MG63 (cell line): ENCODE measurements around the gene TRIM5. TPM values are rescaled to one million over a fixed set of nuclear protein-coding genes. Genes with fewer than 3 reads are reported as not detected.
"Not testable (repeated sequence)": the region's sequence is repeated elsewhere in the genome, so short reads cannot be mapped to it uniquely, and the experiment has no call there.

Experiments
- DNase-seq: peaks from one replicate; pipeline ENCODE4 v3.0.0-alpha.2; 2020
- H3K27me3 ChIP-seq: fragments of 250-450 bp; sonication (Bioruptor Pico); 2 replicates; pipeline ENCODE4 v1.5.1; 2020; ENCODE audit warnings: mild to moderate bottlenecking, moderate library complexity
- H3K36me3 ChIP-seq: fragments of 250-450 bp; sonication (Bioruptor Pico); 2 replicates; pipeline ENCODE4 v1.5.1; 2020; ENCODE audit warnings: mild to moderate bottlenecking, moderate library complexity
- H3K4me3 ChIP-seq: fragments of 250-450 bp; sonication (Bioruptor Pico); 2 replicates; pipeline ENCODE4 v1.5.1; 2020; ENCODE audit warnings: mild to moderate bottlenecking, moderate library complexity
- H3K9me3 ChIP-seq: fragments of 250-450 bp; sonication (Bioruptor Pico); 2 replicates; pipeline ENCODE4 v1.5.1; 2020; ENCODE audit warnings: mild to moderate bottlenecking, moderate library complexity
- total RNA-seq: library from RNA; depleted of rRNA; stranded (reverse); fragments of >200 nt; shearing (Covaris generic); gene quantifications from 2 replicates; pipeline ENCODE4 v1.2.3, GENCODE V29; 2014; ENCODE audit warnings: low replicate concordance; rRNA removed

The TRIM5 gene
- total RNA-seq = 29.9 and 33.9 TPM in 2 replicates

- peak; percentile 89 for DNase-seq
Observed at GRCh38 chr11:5684646-5685362, at the start of gene TRIM5. TRIM5 (minus strand) TSS chr11:5685074; CDS start chr11:5680177, 4,897 bp downstream.

GRCh38 chr11:5727691-5728090 lies 42.8 kb upstream of the TRIM5 start:
- no peak overlapping the region for H3K4me3 ChIP-seq
- no peaks in the 10 kb centered on the region; the same call in 1 of the 2 replicates for H3K27me3 ChIP-seq
- H3K36me3 ChIP-seq = no peaks in the 10 kb centered on the region
- DNase-seq = no peak
- H3K9me3 ChIP-seq = no peaks in the 10 kb centered on the region

More at GRCh38 chr11:5684646-5685362, at the start of gene TRIM5:
- Histone ChIP-seq H3K4me3 (peak within 1 kb of the TSS; percentile 57), H3K9me3 (no peaks in the 10 kb centered on the region), H3K36me3 (peaks cover 5% of the 10 kb centered on the region; the same call in 1 of the 2 replicates), H3K27me3 (no peaks in the 10 kb centered on the region)

GRCh38 chr11:5726351-5726750 lies 41.5 kb upstream of the TRIM5 start:
- Histone ChIP-seq H3K27me3 (no peaks in the 10 kb centered on the region; the same call in 1 of the 2 replicates), H3K9me3 (no peaks in the 10 kb centered on the region), H3K36me3 (no peaks in the 10 kb centered on the region), H3K4me3 (no peak overlapping the region)
- no peak for DNase-seq

GRCh38 chr11:5722622-5723021 lies 37.7 kb upstream of the TRIM5 start:
- no peaks in the 10 kb centered on the region for H3K9me3 ChIP-seq
- no peak for DNase-seq
- H3K27me3 ChIP-seq = no peaks in the 10 kb centered on the region; the same call in 1 of the 2 replicates
- H3K36me3 ChIP-seq = no peaks in the 10 kb centered on the region
- no peak overlapping the region for H3K4me3 ChIP-seq

- DNase-seq = no peak
- no peaks in the 10 kb centered on the region for H3K27me3 ChIP-seq
- no peak overlapping the region for H3K4me3 ChIP-seq
- no peaks in the 10 kb centered on the region for H3K9me3 ChIP-seq
- H3K36me3 ChIP-seq = no peaks in the 10 kb centered on the region
Observed at GRCh38 chr11:5719703-5720495, 35.0 kb upstream of the TRIM5 start.

- DNase-seq, H3K27me3 ChIP-seq, H3K4me3 ChIP-seq, H3K36me3 ChIP-seq, H3K9me3 ChIP-seq: not testable (repeated sequence)
Observed at GRCh38 chr11:5716518-5716917, 31.6 kb upstream of the TRIM5 start.

- no peak overlapping the region for H3K4me3 ChIP-seq
- no peak for DNase-seq
Observed at GRCh38 chr11:5713695-5714094, 28.8 kb upstream of the TRIM5 start.

GRCh38 chr11:5712507-5712906 lies 27.6 kb upstream of the TRIM5 start:
- no peak overlapping the region for H3K4me3 ChIP-seq
- no peaks in the 10 kb centered on the region for H3K27me3 ChIP-seq
- no peaks in the 10 kb centered on the region for H3K9me3 ChIP-seq
- no peak for DNase-seq
- H3K36me3 ChIP-seq = no peaks in the 10 kb centered on the region

More at GRCh38 chr11:5713695-5714094, 28.8 kb upstream of the TRIM5 start:
- no peaks in the 10 kb centered on the region for H3K9me3 ChIP-seq
- no peaks in the 10 kb centered on the region for H3K27me3 ChIP-seq
- no peaks in the 10 kb centered on the region for H3K36me3 ChIP-seq

GRCh38 chr11:5705688-5706087 lies 20.8 kb upstream of the TRIM5 start:
- no peaks in the 10 kb centered on the region for H3K27me3 ChIP-seq
- no peaks in the 10 kb centered on the region for H3K36me3 ChIP-seq
- no peak for DNase-seq
- H3K9me3 ChIP-seq = no peaks in the 10 kb centered on the region
- H3K4me3 ChIP-seq = no peak overlapping the region

GRCh38 chr11:5703741-5704536 lies 19.1 kb upstream of the TRIM5 start:
- H3K4me3 ChIP-seq = no peak overlapping the region
- no peaks in the 10 kb centered on the region for H3K27me3 ChIP-seq
- H3K36me3 ChIP-seq = no peaks in the 10 kb centered on the region
- H3K9me3 ChIP-seq = no peaks in the 10 kb centered on the region
- no peak for DNase-seq

GRCh38 chr11:5701055-5701577 lies 16.2 kb upstream of the TRIM5 start:
- H3K36me3 ChIP-seq = no peaks in the 10 kb centered on the region
- no peaks in the 10 kb centered on the region for H3K9me3 ChIP-seq

GRCh38 chr11:5700421-5701054 lies 15.7 kb upstream of the TRIM5 start:
- Histone ChIP-seq H3K4me3 (no peak overlapping the region), H3K9me3 (no peaks in the 10 kb centered on the region), H3K36me3 (no peaks in the 10 kb centered on the region), H3K27me3 (no peaks in the 10 kb centered on the region)
- DNase-seq = no peak

More at GRCh38 chr11:5701055-5701577, 16.2 kb upstream of the TRIM5 start:
- no peak for DNase-seq
- H3K4me3 ChIP-seq = no peak overlapping the region
- no peaks in the 10 kb centered on the region for H3K27me3 ChIP-seq

GRCh38 chr11:5698281-5698680 lies 13.4 kb upstream of the TRIM5 start:
- Histone ChIP-seq H3K4me3 (no peak overlapping the region), H3K27me3 (no peaks in the 10 kb centered on the region), H3K36me3 (no peaks in the 10 kb centered on the region), H3K9me3 (no peaks in the 10 kb centered on the region)
- DNase-seq = no peak

GRCh38 chr11:5696210-5696609 lies 11.3 kb upstream of the TRIM5 start:
- H3K9me3 ChIP-seq = no peaks in the 10 kb centered on the region
- no peaks in the 10 kb centered on the region for H3K27me3 ChIP-seq
- no peaks in the 10 kb centered on the region for H3K36me3 ChIP-seq
- no peak overlapping the region for H3K4me3 ChIP-seq
- DNase-seq = no peak

- no peak for DNase-seq
- Histone ChIP-seq H3K9me3 (no peaks in the 10 kb centered on the region), H3K27me3 (no peaks in the 10 kb centered on the region), H3K36me3 (no peaks in the 10 kb centered on the region), H3K4me3 (no peak overlapping the region)
Observed at GRCh38 chr11:5695580-5695979, 10.7 kb upstream of the TRIM5 start.

GRCh38 chr11:5694642-5695041 lies 9.8 kb upstream of the TRIM5 start:
- no peaks in the 10 kb centered on the region for H3K9me3 ChIP-seq
- no peak for DNase-seq
- no peaks in the 10 kb centered on the region for H3K36me3 ChIP-seq
- H3K4me3 ChIP-seq = no peak overlapping the region
- no peaks in the 10 kb centered on the region for H3K27me3 ChIP-seq
